CD1c-positive myeloid dendritic cell (primary cell): ENCODE results near the gene SLC25A30.
"Not testable (repeated sequence)": the region's sequence is repeated elsewhere in the genome, so short reads cannot be mapped to it uniquely, and the experiment has no call there.

ENCODE experiments used
- DNase-seq: peaks from one replicate; pipeline ENCODE4 v3.0.0-alpha.2; 2016; ENCODE audit errors: extremely low spot score

SLC25A30 gene

GRCh38 chr13:45367358-45367757 is 50.8 kb downstream of the SLC25A30 start:
- DNase-seq, result peak; percentile 88

- DNase-seq, result no peak
Measured at GRCh38 chr13:45365558-45365885, 52.7 kb downstream of the SLC25A30 start.

- DNase-seq, result no peak
Measured at GRCh38 chr13:45364876-45365557, 53.2 kb downstream of the SLC25A30 start.

- no peak for DNase-seq
Measured at GRCh38 chr13:45362939-45363338, 55.2 kb downstream of the SLC25A30 start.

GRCh38 chr13:45361596-45362206 is 56.5 kb downstream of the SLC25A30 start:
- DNase-seq, result peak; percentile 11

- DNase-seq, result no peak
Measured at GRCh38 chr13:45356966-45357672, 61.1 kb downstream of the SLC25A30 start.

GRCh38 chr13:45353895-45354294 is 64.3 kb downstream of the SLC25A30 start:
- no peak for DNase-seq

- DNase-seq, result no peak
Measured at GRCh38 chr13:45352031-45352430, 66.1 kb downstream of the SLC25A30 start.

- DNase-seq, result no peak
Measured at GRCh38 chr13:45350152-45350551, 68.0 kb downstream of the SLC25A30 start.

- no peak for DNase-seq
Measured at GRCh38 chr13:45349438-45349837, 68.7 kb downstream of the SLC25A30 start.

- not testable (repeated sequence) for DNase-seq
Measured at GRCh38 chr13:45344064-45344463, 74.1 kb downstream of the SLC25A30 start.
